SIG-M5 (cell line): ENCODE results near the gene MRPL24.
"Not testable (repeated sequence)": the region's sequence is repeated elsewhere in the genome, so short reads cannot be mapped to it uniquely, and the experiment has no call there.

Source experiments
- DNase-seq: peaks from one replicate; lab custom pipeline; 2025; lab: John Stamatoyannopoulos, UW

Gene MRPL24

DNA sequence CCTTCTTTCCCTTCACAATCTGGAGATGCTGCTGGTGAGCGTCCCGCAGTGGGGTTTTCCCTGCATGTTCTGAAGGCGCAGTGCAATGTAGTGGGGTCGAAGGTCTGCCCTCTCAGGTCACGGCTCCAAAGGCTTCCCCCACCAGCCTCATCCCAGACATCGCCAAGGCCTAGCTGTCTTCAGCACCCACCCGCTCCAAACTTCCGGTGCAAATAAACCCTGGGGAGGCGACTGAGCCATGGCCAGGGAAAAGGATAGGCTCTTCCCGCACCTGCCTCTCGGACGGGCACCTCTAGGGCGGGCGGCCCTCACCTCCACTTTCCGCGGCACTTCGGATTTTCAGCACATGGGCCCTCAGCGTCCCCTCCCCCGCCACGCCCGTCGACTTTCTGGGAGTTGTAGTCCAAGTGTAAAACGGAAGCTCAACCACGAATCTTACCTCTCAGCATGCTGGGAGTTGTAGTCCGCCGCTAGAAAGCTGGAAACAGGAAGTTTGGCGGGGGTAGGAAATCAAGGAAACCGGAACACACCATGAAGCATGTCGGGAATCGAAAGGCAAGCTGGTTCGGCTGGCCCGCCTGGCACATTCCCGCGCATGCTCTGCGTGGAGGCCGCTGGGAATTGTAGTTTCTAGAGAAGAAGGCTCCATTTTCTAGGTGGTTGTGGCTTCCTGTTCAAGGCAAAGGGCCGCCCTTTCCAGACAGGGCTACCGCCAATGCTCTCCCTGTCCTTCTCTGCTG lies at the start of gene MRPL24:
TSS of gene MRPL24 (minus strand) at position 348 of the 740 bp plus-strand sequence. CDS start 2,384 bp downstream, outside the sequence.
- peak; percentile 100 for DNase-seq

DNA sequence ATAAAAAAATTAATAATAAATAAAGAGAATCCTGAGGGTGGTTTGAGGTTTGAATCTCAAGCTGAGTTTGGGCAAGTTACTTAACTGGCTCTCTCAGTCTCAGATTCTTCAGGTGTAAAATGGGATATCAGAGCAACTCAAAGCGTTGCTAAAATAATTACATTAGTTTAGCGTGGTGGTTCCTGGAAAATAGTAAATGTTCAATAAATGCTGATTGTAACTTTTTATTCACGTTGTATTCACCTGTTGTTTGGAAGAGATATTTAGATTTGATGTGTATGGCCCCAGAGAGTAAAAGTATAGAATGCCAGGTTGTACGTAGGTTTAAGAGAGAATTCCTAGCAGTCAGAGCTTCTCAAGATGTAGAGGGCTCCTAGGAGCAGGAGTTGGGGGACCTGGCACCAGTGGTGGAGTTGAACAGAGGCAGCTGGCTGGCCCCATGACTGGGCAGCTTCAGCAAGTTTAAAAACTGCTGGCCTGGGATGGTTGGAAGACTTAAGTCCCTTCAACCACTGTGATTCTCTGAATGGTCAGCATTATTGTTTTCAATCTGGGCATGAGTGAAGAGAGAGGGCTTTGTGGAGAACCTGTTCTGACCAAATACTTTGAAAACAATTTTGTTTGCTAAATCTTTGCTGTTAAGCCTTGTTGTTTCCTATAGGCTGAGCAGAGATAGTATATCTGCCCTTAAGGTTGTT lies 48.9 kb upstream of the MRPL24 start:
- no peak for DNase-seq

DNA sequence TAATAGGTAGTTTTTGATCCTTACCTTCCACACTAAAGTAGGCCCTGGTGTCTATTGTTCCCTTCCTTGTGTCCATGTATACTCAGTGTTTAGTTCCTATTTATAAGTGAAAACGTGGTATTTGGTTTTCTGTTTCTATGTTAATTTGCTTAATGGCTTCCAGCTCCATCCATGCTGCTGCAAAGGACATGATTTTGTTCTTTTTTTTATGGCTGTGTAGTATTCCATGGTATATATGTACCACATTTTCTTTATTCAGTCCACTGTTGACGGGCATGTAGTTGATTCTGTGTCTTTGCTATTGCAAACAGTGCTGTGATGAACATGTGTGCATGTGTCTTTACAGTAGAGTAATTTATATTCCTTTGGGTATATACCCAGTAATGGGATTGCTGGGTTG lies 47.2 kb upstream of the MRPL24 start:
- no peak for DNase-seq

DNA sequence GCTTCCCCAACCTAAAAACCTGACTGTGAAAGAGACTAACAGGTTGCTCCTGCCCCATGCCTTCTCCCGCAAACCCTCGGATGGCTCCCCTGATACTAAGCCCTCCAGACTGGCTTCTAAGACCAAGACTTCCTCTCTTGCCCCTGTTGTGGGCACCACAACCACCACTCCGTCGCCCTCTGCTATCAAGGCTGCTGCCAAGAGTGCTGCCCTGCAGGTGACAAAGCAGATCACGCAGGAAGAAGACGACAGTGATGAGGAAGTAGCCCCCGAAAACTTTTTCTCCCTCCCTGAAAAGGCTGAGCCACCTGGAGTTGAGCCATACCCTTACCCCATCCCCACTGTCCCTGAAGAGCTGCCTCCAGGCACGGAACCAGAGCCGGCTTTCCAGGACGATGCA lies 45.8 kb upstream of the MRPL24 start:
- DNase-seq: no peak

DNA sequence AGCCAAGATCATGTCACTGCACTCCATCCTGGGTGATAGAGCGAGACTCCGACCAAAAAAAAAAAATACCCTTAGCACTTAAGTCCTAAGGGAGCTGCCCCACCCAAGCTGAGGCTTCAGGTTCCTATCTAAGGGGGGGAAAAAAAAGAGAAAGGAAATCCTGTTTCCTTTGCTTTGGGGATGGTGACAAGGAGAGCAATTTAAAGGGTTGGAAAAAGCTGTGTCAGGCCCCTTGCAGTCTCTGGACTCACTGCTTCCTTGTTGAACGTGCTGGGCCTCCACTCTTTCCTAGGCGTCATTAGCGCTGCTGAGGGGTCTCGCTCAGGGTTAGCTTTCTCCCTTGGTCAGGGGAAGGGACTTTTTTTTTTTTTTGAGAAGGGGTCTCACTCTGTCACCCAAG lies 44.6 kb upstream of the MRPL24 start:
- no peak for DNase-seq

DNA sequence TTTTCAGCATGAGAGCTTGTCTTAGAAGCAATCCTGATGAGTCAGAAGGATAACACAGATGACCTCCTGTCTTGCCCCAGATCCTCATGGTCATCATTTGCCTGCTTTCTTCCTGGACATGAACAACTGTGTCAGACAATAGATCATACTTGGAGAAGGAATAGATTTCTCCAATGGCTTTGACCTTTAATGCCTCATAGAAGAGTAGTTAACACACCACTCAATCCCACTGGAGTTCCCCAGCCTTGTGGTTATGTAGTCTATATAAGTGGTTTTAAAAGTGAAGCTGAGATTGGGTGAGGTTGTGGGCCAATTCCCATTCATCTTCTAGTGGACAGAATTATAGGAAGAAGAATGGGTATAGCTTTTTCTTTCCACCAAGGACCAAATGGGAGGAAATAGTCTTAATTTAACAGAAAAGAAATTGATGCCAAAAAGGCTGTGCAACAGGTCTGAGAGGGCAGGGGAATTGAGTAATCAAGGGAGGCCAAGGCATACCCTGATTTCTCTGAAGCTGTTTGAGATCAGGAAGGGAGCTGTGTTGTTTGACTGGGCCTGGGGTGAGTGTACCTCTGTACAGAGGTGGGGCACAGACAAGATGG lies 40.8 kb upstream of the MRPL24 start:
- DNase-seq: no peak

DNA sequence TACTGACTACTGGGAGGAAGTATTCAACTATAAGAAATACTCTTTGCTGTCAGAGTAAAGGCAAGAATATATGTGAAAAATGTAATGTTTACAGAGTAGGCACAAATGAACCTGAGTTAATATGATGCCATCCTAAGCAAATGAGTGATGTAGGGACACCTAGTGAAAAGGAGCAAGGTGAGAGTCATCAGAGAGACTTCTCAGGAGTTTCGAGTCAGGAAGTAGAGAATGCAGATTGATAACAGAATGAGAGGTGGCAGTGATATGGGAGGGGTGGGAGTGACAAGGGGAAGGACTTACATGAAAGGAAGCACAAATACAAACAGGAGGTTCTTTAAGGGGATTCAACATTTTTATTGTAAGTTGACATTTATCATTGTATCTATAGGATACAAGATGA lies 36.7 kb upstream of the MRPL24 start:
- DNase-seq: no peak

DNA sequence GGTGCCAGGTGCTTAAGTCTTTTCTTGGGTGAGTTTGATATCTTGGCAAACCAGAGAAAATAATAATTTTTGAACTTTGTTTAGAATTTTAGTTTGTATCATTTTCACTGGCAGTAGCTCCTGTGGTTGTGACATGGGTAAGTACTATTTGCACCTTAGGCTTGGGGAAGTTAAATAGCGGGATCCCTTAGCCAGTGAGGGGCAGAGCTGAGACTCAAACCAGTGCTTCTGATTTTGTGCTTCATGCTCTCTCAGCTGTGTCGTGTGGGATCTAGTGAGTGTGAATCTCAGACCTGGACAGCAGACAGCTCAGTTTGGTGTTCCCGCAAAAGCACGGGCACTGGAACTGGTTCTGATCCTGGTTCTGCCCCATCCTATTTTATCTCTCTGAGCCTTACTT lies 36.1 kb upstream of the MRPL24 start:
- DNase-seq: no peak

DNA sequence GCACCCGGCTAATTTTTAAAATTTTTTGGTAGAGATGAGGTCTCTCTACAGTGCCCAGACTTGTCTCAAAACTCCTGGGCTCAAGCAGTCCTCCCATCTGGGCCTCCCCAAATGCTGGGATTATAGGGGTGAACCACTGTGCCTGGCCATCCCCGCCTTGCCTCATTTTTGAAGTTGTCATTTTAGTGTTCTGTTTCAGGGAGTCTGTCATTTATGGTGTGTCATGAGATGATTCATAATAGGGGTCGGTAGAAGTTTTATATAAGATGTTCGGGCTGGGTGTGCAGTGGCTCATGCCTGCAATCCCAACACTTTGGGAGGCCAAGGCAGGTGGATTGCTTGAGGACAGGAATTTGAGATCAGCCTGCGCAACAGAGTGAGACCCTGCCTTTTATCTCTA lies 34.9 kb upstream of the MRPL24 start:
- no peak for DNase-seq

DNA sequence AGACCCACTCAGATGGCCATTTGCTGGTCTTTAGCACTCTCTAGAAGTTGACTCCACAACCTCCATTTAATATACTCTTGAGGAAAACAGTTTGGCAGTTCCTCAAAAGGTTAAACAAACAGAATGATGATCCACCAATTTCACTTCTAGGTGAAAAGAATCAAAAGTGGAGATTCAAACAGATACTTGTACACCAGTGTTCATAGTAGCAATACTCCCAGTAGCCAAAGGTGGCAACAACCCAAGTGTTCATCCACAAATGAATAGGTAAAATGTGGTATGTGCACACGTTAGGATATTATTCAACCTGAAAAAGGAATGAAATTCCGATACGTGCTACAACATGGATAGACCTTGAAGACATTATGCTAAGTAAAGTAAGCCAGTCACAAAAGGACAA lies 32.7 kb upstream of the MRPL24 start:
- DNase-seq: no peak

DNA sequence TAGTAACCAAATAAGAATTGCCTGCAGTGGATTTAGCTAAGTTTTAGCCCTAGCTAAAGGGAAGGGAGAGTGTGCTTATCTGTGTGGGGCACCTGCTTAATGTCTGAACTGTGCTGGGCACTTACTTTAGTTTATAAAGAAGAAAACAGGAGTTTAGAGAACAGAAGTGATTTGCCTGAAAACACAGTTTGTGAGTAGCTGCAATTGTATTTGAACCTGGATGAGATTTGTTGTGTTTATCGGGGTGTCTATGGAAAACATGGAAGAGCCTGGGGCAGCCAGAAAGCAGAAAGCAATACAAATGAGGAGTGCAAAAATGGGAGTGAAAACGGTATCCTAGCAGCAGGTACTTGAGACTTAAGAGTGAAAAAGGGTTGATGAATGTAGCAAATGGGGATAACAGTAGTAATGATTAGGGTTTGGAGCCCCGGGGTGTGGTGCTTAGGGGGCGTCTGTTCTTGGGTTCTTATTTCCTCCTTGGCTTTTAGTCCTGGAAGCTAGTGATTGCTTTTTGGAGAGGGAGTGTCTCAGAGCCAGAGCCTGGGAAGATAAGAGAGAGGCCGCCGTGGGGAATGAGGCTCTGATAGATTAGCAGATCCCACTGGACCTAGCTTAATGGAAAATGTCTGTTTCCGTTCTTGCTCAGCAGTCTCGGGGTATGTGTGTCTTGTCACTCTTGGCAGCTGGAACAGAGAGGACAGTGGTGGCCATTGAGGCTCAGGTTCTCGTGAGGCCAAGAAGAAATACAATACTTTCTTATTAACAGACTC lies 32.0 kb upstream of the MRPL24 start:
- no peak for DNase-seq

DNA sequence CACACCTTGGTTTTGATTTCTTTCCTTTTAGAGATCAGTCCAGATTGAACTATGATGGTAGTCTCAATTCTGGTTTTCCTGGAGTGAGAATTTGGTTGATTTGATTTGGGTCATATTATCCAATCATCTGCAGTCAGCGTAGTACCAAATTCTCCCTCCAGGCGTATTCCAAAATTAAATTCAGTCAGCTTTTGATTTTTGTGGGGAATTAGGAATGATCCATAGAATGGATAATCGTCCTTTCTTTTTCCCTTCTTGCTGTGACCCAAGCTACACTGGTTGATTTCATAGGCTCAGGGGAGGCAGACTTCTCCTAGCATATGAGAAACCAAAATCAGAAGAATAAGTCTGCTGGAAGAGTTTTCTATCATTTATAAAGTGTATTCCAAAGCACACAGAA lies 31.3 kb upstream of the MRPL24 start:
- DNase-seq: no peak

DNA sequence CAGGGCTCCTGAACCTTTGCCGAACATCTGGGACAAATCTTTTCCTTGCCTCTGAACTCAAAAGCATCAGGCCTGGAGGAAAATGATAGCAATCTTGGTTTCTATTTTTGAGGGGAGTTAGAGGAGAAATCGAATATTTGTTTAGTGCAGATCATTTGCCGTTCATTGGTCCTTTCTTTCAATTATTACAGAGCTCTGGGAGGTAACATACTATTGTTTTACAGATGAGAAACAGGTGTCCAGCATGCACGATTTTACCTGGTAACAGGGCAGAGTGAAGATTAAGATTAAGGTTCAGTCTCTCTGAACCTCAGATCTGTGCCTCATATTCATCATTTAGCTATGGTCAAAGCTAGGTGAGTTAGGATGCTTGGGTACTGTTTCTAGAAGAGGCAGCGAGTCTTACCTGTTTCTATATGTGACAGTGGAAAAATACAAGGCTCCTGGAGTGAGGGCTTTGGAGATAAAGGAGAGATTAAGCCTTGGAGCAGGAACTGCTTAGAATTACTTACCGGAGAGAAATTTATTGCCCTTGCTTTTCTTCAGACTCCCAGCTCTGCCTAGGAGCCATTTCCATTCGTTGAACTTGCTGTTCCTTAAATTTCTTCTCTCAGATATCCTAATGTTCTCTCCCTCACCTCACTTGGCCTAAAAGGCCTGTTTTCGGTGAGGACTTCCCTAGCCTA lies 27.9 kb upstream of the MRPL24 start:
- DNase-seq: no peak

DNA sequence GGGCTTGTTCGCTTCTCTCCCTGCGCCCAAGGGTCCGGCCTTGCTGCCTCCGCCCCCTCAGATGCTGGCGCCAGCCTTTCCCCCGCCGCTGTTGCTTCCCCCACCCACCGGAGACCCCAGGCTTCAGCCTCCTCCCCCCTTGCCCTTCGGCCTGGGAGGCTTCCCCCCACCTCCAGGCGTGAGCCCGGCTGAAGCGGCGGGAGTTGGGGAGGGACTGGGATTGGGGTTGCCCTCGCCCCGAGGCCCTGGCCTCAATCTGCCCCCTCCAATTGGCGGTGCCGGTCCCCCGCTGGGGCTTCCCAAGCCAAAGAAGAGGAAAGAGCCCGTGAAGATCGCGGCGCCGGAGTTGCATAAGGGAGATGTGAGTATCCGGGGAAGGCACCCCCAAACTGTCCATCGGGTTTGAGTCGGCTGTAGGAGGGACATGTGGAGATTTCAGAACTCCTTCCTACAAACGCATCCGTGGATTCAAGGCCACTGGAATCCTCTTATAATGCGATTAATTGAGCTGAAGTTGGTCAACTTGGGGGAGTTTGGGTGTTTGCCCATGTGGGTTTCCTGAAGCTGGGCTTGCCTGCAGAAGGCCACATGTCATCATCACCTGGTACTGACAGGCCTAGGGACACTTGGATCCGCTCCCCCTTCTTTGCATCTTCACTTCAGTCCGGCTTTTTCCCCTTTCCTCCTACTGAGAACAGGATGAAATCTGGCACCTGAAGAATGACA lies 27.2 kb upstream of the MRPL24 start:
- DNase-seq: no peak

DNA sequence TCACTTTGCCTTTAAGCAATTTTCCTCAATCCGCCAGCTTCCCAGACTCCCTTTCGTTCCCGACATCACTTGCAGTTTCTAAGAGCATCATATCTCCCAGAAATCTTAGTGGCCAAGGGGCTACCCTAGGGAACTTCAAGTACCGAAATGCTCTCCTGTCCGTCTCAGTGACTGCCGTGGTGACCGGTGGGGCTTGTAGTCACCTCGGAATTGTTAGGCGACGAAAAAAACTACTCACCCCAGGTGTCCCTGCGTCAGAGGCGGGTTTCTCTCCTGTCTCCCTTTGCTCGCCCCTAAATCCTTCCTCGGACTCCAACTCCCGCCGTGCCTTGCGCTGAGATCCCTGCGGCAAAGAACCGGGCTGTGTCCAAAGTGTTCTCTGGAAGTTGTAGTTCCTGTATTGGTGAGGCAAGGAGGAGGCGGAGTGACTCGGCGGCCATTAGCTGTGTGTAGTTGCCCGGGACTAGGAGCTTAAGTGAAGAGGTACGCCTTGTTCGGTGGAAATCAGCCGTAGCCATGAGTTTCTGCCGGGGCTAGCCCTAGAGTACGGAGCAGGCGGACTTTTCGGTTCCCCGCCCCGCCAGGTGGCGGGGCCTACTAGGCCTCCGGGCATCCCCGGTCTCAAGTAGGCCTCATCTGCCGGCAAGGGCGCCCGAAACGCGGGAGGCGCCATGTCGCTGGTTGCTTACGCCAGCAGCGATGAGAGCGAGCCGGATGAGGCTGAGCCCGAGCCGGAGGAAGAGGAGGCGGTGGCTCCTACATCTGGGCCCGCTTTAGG lies 26.4 kb upstream of the MRPL24 start, which contains the start of gene PRCC:
TSS of gene PRCC (plus strand) at position 435 of the 778 bp plus-strand sequence. CDS start at position 672, 237 bp downstream.
- peak; percentile 100 for DNase-seq

DNA sequence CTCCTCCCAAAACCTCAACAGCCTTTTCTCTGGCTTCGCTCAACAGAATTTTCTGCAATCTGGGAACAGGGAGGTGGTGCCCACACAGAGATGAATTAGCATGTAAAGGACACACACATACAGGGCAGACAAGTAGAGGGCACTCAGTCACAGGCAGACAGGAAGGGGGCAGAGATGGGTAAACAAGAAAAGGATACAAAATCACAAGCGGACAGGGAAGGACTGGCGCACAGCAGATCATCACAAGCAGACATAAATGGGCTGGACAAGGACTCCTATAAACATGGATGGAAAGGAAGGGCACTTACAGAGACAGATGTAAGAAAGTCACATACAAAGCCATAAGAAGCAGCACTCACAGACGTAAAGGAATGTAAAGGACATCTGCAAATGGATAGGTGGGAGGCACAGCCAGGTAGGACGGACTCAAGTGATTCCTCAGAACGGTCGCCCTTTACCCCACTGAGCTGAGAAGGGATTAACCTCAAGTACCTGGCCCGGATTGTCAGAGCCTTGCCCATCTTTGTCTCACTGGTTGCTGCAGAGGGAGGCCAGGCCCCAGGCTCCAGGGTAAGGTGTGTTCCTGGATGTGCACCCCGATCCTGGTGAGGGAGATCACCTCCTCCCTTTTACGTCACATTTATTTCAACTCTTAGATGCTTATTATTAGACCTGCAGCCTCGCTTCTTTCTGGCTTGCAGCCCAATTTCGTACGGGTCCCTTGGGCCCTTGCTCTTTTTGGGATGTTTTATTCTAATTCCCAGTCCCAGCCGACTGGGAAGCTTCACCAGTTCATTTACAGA lies 25.6 kb upstream of the MRPL24 start:
- DNase-seq: no peak

DNA sequence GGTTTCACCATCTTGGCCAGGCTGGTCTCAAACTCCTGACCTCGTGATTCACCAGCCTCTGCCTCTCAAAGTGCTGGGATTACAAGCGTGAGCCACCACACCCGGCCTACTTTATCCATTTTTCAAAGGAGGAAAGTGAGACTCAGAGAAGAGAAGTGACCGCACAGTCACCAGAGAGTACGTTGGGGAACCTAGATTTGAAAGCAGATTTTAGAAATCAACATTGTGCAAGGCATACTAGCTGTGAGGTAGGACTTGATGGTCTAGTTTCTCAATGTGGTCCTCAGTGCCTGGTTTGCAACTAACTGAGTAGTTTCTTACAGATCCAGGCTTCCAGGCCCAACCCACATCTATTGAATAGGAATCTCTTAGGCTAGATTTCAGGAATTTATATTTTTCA lies 24.8 kb upstream of the MRPL24 start:
- peak; percentile 39 for DNase-seq

DNA sequence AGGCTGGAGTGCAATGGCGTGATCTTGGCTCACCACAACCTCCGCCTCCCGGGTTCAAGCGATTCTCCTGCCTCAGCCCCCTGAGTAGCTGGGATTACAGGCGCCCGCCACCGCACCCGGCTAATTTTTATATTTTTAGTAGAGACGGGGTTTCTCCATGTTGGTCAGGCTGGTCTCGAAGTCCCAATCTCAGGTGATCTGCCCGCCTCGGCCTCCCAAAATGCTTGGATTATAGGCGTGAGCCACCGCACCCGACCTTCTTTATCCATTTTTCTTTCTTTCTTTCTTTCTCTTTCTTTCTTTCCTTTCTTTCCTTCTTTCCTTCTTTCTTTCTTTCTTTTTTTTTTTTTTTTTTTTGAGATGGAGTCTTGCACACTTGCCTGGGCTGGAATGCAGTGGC lies 24.2 kb upstream of the MRPL24 start:
- DNase-seq: not testable (repeated sequence)

DNA sequence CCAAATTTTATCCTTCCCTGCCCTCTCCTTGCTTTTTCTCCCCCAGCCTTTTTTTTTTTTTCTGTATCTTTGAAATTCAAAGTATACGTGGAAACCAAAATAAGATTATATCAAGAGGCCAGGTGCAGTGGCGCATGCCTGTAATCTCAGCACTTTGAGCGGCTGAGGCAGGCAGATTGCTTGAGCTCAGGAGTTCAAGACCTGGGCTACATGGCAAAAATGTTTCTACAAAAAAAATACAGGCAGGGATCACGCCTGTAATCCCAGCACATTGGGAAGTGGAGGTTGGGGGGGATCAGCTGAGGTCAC lies 19.9 kb upstream of the MRPL24 start:
- DNase-seq: no peak
